HG03469 (cell line): Measurements from ENCODE around the gene PSMD3.

ENCODE experiments used
- ATAC-seq: cut with Tn5 transposase; IDR thresholded peaks from one replicate; pipeline ENCODE4 v1.9.1; 2021; ENCODE audit warnings: mild to moderate bottlenecking, moderate library complexity, moderate number of reproducible peaks; ENCODE audit not compliant: unreplicated experiment

PSMD3 gene

DNA sequence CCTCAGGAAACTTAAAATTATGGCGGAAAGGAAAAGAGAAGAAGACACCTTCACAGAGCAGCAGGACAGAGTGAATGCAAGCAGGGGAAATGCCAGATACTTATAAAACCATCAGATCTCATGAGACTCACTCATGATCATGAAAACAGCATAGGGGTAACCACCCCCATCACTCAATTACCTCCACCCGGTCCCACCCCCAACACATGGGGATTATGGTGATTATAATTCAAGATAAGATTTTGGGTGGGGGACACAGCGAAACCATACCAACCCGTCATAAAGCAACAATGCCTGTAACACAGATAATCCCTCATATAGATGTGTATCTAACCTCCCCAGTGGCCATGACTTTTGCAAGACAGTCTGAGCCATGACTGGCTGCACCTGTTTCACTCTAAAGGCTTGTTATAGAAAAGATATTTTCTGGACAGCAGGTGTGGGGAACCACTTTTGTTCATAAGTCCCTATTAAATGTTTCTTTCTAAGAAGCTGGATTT is 24.8 kb upstream of the PSMD3 start:
- no peak for ATAC-seq

DNA sequence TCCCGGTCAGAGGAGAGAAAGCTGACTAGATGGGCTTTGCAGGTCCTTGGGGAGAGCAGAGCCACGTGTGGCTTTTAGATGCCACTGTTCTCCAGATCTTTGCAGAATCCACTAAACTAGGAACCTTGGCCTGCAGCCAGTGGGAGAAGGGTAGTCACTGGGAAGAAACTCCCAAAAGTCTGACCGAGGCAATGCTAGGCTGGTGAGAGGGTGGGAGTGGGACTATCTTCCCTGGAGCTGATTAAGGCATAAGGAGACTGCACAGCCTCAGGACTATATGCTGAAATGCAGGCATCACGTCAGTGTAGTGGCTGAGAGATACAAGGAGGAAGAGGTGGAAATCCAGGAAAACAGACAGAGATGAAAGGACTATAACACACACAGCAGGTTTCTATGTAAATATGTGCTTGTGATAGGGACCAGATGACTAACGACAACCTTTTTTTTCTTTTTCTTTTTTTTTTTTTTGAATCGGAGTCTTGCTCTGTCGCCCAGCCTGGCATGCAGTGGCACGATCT is 20.0 kb upstream of the PSMD3 start:
- ATAC-seq, result no peak

DNA sequence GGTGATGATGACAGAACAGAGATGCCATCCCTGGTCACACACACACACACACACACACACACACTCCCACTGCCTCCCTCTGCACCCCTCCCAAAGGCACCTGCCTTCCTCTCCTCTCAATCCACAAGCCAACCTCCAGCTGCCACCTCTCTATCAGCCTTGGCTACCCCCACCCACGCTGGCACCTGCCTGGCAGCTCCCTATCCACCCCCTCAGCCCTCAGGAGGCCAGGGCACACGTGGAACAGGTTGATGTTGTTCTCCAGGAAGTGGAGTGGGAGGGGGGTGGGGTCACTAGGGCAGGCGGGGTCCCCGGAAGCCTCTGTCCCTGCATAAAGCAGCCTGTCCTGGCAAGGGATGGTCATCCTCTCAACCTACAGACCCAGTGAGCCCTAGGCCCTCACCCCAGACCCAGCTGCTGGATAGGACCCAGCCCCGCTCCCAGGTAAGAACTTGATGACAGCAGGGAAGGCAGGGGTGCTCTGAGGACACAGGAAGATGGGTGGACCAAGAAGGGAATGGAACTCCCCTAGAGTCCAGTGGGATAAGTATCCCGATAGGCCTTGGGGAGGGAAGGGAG is 17.9 kb upstream of the PSMD3 start, which contains the start of gene GSDMA:
Gene GSDMA, plus strand, starts transcription at position 363 of the 579 bp plus-strand sequence. CDS start 2,684 bp downstream, outside the sequence.
- ATAC-seq, result no peak

DNA sequence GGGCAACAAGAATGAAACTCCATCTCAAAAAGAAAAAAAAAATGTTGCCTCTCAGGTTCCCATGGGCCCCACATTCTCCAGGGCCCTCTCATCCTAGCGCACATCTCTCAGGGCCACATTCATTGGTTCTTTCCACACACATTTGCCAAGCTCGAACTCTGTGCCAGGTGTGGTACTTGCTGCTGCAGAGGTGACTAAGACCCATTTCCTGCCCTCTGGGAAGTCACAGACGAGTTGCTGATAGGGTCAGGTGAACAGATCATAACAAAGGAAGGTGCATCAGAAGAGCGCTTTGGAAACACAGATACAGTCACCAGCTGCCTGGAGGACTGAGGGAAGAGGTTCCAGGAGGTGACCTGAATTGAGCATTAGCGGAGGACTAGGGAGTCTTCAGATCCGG is 16.8 kb upstream of the PSMD3 start:
- ATAC-seq, result no peak

DNA sequence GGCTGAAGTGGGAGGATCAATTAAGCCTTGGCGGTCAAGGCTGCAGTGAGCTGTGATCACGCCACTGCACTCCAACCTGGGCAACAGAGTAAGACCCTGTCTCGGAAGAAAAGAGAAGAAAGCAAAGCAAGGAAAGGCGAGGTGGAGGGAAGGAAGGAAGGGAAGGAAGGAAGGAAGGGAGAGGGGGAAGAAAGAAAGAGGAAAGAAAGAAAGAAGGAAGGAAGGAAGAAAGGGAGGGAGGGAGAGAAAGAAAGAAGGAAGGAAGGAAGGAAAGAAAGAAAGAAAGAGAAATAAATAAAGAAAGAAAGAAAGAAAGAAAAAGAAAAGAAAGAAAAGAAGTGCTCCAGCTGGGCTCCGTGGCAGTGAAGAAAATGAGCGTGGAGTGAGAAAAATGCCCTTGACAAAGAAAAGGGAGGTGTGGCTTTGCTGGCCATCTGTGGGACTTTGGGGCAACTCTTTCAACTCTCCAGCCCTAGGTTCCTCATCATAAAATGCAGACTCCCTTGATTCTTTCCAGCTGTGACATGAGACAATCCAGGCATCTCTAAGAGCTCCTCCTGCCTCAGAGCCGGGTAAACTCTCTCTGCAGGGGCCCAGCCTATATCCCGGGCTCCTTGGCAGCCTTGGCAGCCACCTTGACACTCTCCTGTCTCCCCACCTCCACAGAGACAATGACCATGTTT is 15.4 kb upstream of the PSMD3 start:
- ATAC-seq, result no peak

DNA sequence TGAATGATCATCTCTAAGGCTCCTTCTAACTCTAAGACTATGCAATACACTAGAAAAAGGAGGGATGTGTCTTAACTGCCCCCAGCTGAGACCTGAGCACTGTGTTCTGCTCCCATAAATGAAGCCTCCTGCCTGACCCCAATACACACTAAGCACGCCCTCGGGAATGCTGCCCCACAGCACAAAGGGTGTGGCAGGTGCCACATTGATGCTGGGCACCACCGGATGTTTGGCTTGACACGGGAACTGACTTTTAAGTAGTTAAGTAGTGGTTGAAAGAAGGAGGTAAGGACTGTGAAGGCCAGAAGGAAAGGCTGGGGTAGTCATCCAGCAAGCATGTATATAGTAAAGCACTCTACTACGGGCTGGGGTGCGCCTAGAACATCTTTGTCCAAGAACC is 13.8 kb upstream of the PSMD3 start:
- ATAC-seq, result no peak

DNA sequence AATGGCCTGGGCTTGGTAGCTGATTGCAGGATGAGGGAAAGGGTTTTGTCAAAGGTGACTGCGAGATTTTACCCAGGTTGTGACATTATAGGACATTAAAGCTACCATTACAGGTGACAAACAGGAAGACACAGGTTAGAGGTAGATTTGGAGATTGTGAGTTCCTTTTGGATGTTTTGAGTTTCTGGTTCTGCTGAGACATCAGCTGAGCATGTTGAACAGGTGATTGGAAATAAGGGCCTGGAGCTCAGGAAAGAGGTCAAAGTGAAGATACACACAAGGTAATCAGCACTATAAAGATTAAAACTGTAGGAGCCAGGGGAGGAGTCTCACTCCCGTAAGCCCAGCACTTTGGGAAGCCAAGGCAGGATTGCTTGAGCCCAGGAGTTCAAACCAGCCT is 11.8 kb upstream of the PSMD3 start:
- ATAC-seq, result no peak

DNA sequence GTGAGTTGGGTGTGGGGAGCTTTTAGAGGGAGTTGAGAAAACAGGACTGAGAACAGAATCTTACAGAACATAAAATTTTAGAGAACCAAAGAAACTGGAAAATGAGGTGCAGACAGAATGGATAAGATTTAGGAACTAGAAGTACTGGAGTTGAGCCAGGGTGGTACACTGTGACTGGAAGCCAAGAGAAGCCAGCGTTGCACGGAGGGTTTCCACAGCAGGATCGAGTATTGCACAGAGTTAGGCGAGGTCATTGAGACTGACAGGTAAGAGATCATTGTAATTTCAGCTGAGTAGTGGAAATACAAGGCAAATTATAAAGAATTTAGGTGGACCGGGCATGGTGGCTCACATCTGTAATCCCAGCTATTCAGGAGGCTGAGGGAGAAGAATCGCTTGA is 11.2 kb upstream of the PSMD3 start:
- ATAC-seq, result no peak

DNA sequence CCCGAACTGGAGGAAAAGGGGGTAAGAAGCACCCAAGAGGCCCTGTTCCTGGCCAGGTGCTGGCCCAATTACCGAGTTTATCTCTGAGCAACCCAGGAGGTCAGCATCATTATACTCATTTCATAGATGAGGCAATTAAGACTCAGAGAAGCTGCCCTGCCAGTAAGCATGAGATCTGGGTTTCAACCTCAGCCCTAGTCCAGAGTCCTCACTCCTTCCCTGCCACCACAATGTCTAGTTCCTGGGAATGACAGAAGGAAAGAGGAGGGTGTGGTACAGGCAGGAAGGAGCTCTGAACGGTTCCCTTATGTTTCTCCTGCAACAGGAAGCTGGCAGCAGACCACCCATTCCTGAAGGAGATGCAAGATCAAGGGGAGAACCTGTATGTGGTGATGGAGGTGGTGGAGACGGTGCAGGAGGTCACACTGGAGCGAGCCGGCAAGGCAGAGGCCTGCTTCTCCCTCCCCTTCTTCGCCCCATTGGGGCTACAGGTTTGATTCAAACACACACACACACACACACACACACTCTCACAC is 10.4 kb upstream of the PSMD3 start:
- no peak for ATAC-seq

DNA sequence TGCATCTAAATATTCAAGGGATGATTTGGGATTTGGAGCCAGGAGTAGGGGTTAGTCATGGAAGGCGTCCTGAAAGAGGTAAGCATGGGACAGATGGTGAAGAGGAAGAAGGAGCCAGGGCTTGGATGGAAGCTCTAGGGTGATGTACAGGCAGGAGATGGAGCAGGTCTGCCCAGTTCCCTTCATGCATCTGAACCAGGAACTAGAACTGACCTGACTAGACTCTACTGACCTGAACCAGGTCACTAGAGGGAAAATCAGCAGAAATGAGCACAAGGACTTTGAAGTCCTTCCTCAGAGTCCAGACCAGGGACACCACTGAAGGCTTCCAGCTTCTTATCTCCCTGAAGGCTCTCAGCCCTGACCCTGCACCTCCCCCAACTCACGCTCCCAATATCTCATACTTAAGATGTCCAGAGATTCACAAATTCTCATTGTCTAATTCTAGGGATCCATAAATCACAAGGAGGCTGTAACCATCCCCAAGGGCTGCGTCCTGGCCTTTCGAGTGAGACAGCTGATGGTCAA is 9.5 kb upstream of the PSMD3 start:
- ATAC-seq, result no peak

DNA sequence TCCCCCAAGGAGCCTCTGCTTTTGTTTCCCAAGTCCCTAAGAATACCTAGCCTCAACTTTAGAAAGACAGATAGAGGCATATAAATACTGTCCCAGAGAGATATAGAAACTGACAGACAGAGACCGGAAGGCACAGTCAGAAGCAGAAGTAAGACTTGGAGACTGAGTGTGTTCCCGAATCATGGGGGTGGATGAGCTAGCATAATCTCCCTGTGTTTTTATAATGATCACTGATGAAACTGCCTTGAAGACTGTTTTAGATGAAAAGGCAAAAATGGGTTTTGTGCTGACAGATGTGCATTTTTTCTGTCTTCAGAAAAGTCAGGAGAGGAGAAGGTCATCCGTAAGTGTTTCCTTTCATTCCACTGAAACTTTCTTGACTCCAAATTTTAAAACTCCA is 8.3 kb upstream of the PSMD3 start:
- ATAC-seq, result no peak

DNA sequence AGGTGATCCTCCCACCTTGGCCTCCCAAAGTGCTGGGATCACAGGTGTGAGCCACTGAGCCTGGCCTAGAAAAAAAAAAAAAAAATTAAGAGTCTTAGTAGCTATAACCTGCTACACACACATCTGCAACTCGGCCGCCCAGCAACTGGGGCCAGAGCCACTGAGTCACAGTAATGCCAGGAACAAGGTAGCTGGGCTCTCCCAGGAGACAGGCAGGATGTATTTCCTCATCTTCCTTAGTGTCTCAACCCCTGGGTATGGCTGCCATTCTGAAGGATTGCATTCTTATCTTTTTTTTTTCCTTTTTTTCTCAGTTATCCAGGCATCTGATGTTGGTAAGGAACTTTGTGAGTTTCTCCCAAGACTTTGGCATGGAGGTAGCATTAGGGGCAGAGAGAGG is 7.1 kb upstream of the PSMD3 start:
- ATAC-seq, result no peak

DNA sequence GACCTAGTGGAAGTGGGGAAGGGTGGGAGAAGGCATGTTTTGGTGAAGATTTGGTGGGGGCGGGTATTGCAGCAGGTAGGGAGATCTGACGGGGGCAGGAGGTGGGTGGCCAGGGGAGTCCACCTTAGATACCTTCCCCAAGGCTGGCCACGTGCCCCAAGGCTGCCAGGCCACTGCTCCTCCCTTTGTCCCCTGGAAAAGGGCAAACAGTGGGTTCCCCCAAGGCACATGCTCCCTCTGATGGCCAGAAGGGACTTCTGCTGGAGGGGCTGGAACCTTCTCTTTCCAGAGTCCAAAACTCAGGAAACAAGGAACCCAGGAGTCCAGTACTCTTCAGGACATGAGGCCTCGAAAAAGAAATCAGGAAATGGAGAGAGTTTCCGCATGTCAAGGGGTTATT is 6.2 kb upstream of the PSMD3 start:
- ATAC-seq, result no peak

DNA sequence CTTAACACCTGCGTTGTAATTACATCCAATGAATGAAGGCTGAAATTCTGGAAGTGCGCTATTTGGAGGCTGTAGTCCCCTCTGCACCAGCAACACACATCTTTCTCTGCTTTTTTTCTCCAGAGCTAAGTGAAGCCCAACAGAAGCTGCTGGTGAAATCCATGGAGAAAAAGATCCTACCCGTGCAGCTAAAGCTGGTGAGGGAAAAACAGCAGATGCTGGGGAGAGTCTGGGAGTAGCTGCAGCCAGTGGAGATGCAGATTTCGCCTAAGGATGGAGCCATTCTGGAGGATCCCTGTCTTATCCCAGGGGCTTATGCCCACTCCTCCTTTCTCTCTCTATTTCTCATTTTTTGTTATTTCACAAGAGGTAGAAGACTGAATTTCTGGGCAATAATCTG is 4.8 kb upstream of the PSMD3 start:
- ATAC-seq, result no peak

DNA sequence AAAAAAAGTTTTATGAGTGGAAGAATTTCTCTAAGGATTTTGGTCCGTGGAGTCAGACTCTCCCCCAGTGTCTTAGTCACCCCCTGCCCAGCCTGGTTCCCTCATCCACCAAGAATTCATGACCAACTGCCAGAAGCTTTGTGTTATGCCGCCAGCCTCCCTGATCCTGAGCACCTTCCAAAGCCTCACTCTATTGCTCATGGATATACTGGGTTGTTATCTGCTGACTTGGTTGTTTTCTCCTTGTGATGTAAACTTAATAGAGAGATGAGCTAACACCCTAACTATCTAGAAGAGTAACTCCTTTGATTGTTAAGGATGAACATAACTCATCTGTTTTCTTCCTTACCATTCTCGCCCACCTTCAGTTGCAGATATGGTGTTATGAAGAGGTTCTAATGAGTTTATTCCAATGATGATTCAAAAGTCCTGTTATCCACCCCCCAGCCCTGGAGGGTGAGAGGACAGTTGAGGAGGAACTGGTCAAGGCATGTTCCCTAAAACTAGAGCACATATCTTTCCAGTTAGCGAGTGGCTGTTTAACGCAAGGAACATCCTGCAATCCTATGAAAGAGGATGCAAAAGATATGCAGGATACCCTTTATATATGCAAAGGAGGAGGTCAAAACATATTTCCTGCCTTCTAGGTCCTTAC is 1.5 kb upstream of the PSMD3 start:
- no peak for ATAC-seq

DNA sequence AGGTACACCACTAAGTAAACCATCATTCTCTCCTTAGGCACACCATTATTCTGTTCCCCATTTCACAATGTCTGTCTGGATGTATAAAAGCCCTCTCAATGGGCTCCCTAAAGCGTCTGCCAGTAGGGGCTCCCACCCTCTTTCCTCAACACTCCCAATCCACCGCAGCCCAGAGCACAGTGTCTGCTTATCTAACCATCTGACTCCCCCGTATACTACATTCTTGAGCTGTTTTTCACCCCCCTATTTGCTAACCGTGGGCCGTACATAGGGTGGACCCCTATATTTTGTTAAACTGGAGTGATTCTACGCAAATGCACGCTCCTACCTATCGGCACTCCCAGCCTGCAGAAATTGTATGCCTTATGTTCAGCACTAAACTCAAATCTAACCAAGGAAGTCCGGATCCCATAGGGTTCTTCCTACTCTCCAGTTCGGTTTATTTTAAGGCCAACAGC is 685 bp upstream of the PSMD3 start:
- no peak for ATAC-seq

DNA sequence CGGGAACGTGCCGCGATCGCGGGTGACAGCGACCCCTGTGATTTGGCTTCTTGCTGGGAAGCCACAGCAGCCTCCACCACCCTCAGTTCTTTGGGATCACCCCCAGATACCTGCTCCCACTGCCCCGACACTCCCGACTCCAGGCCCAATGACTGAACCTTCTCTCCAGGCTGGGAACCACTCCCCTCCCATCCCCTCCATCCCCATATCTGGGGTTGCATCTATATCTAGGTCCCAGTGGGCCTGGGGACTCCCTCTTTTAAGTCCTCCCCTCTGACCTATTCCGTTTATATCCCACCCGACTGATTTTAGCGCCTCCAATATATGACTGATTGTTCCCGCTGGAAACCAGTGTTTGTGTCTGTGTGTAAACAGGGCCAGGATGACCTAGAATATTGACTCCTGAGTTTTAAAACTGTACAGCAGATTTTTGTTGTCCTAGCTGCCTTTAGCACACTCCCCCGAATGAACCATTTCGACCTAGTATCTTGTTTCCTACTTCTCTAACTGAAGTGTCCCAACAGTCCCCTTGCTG is 667 bp downstream of the PSMD3 start:
- ATAC-seq, result no peak

DNA sequence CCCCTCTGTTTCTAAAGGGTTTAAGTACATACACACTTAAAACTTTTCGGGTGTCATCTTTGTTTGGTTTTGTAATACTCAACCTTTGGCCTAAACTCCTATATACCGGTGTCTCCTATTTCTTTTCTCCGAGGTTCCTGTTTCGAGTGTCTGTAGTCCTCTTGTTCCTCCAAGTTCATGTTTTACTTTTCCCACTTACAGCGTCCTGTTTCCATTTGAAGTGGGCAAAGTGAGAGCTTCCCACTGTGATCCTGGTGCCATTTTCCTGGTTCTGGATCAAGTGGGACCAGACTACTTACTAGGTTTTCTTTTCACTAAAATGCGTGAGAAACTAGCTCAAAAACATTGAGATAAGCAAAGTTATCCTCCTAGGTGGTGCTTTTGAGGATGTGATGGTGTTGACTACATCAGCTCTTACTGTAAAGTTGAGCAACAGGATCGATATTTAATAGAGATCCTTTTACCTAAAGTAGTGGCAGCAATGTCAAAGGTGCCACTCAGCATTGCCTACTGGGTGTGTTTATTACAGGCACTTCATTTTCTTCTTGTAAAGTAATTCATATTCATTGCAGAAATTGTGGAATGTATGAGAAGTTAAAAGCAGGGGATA is 1.3 kb downstream of the PSMD3 start:
- ATAC-seq, result no peak

DNA sequence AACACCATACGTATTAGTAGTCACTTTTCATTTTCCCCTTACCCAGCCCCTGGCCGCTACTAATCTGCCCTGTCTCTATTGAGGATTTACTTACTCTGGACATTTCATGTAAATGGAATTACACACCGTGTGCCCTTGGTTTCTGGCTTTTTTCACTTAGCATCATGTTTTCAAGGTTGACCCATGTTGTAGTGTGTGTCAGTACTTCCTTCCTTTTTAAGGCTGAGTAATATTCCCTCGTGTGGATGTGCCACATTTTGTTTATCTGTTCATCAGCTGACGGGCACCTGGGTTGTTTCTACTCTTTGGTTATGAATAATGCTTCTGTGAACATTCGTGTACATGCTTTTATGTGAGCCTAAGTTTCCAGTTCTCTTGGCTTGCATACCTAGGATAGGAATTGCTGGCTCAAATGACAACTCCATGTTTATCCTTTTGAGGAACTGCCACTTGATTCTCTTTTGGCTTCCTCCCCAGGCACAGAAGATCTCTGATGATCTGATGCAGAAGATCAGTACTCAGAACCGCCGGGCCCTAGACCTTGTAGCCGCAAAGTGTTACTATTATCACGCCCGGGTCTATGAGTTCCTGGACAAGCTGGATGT is 7.7 kb downstream of the PSMD3 start:
- no peak for ATAC-seq

DNA sequence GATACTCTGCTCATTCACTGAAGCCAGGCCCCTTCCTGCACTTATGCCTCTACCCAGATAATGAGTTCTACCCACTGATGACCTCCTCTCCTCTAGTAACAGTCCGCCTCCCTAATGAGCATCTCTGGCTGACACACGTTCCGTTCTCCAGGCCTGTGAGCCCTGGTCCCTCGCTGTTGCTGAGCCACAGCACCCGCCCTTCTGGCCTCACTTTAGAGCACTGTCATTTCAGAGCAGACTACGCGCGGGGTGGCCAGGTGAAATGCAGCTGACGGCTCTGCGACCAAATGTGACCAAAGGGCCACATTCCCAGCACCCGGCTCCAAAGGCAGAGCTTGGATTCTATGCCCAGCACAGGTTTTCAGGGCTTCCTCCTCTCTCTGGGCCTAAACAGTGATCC is 13.8 kb downstream of the PSMD3 start:
- no peak for ATAC-seq
